Adrenal gland (tissue), 12 donors: ENCODE data around the gene KPNA1. TPM values are rescaled to one million over a fixed set of nuclear protein-coding genes. Genes with fewer than 3 reads are reported as not detected.

ENCODE experiments used
- DNase-seq, 7 donors: peaks; one replicate each; pipeline ENCODE4 v3.0.0-alpha.2; 2019 to 2020
- H3K27ac ChIP-seq, 5 donors: fragments of 200-600 bp; sonication (generic) in 4 of 5; 1 replicate in 3 of 5; 2 replicates in 2 of 5; pipeline versions ENCODE4 v1.5.1 to v1.8.0; 2016 to 2020; ENCODE audit warnings: mild to moderate bottlenecking in 1 of 5
- H3K27me3 ChIP-seq: fragments of 200-600 bp; 2 replicates; pipeline ENCODE4 v1.8.0; 2021
- H3K36me3 ChIP-seq, 2 donors: fragments of 200-600 bp; replicated peaks in 1 of 2; 1 replicate in 1 of 2; 2 replicates in 1 of 2; pipeline versions ENCODE4 v1.5.1 to v1.8.0; 2018 to 2022
- H3K4me1 ChIP-seq, 2 donors: fragments of 200-600 bp; replicated peaks in 1 of 2; 1 replicate in 1 of 2; 2 replicates in 1 of 2; pipeline versions ENCODE4 v1.5.1 to v1.8.0; 2018 to 2021
- H3K4me3 ChIP-seq, 4 donors: fragments of 200-600 bp; sonication (generic) in 3 of 4; one replicate each; pipeline ENCODE4 v1.5.1; 2016 to 2018
- H3K9me3 ChIP-seq, 3 donors: fragments of 200-600 bp; sonication (generic) in 1 of 3; replicated peaks in 1 of 3; 1 replicate in 2 of 3; 2 replicates in 1 of 3; pipeline versions ENCODE4 v1.5.1 to v1.8.0; 2016 to 2021
- CTCF ChIP-seq, 6 experiments: fragments of 450-650 bp in 4 of 6; fragments of 200-600 bp in 2 of 6; sonication (generic) in 1 of 6; IDR thresholded peaks; 1 replicate in 5 of 6; 2 replicates in 1 of 6; pipeline versions ENCODE4 v1.5.1 to v1.8.0; 2016 to 2021; ENCODE audit warnings: antibody characterized with exemption in 6 of 6, mild to moderate bottlenecking in 2 of 6, moderate library complexity in 1 of 6
- POLR2A ChIP-seq, 2 donors: fragments of 450-650 bp; IDR thresholded peaks; one replicate each; pipeline ENCODE4 v1.6.1; 2017; ENCODE audit warnings: antibody characterized with exemption in 2 of 2, mild to moderate bottlenecking in 2 of 2, moderate library complexity in 1 of 2
- WGBS, 4 donors: extraction: QIAGEN DNeasy Blood & Tissue Kit in 2 of 4; methylation state at CpG; one replicate each; pipeline versions ENCODE4 v1.1.5 to v1.1.7; 2013 to 2017; 5-methylcytosine and 5-hydroxymethylcytosine counted together
- intact Hi-C, 2 donors: fragments of 100-400 bp; cut with DNase I; formaldehyde crosslinking; loops; one replicate each; pipeline versions ENCODE4 v1.14.1 to v1.15.0; 2022 to 2023
- polyA plus RNA-seq, 3 donors: library from polyadenylated mRNA; stranded (reverse); fragments of 200-250 nt in 2 of 3; fragments of 350-450 nt in 1 of 3; fragmentation: Illumina TruSeq in 1 of 3; extraction: RNeasy Lipid Tissue Mini Kit (QIAGEN cat#74804) in 1 of 3; gene quantifications; one replicate each; pipeline ENCODE4 v1.2.3, GENCODE V29; 2013 to 2014
- total RNA-seq, 9 donors: library from RNA; depleted of rRNA in 4 of 9; stranded (reverse); fragments of >200 nt in 4 of 9; fragments of 120-200 nt in 1 of 9; fragmentation: NEBNext Ultra II Directional in 1 of 9; extraction: Animal tissue kit (Norgen Biotek cat#: 25700) in 1 of 9; gene quantifications; one replicate each; pipeline versions ENCODE4 v1.1.0 to v1.2.4, GENCODE V29; 2013 to 2023
- donor health status: healthy with polysubstance abuse.
- donor health status: Bipolar disorder and iron deficiency.
- donor health status: DM: yes; HTN: yes; CAD: no.
- donor health status: DM: no; HTN: no; CAD: no.
- donor health status: DM: no; HTN: no; CAD: no.
- donor health status: DM: yes; HTN: yes; CAD: no.

Gene KPNA1
- total and polyA plus RNA-seq, 12 donors: 12.1 to 164 (median 44.0) TPM

- TF ChIP-seq POLR2A (IDR thresholded peaks at IDR 0.05): no peak
- TF ChIP-seq CTCF (IDR thresholded peaks at IDR 0.05): no peak
These were observed 124.1 kb downstream of the KPNA1 start for GRCh38 chr3:122390665-122391064.

GRCh38 chr3:122389892-122390291 is 124.8 kb downstream of the KPNA1 start:
- TF ChIP-seq POLR2A (IDR thresholded peaks at IDR 0.05): no peak
- TF ChIP-seq CTCF (IDR thresholded peaks at IDR 0.05): no peak
- Histone ChIP-seq H3K9me3 (no peaks in the 10 kb centered on the region), H3K27ac (peak overlapping the region in 3 of 5 donors; percentile 39 to 67 (median 60)), H3K4me3 (no peak overlapping the region), H3K27me3 (no peaks in the 10 kb centered on the region), H3K4me1 (peaks cover 17 to 52% of the 10 kb centered on the region in 2 donors), H3K36me3 (no peaks in the 10 kb centered on the region)
- WGBS, 4 donors: 79 to 86% (median 82%) methylated on average over 4 of the region's 4 CpGs
- intact Hi-C loops: loop anchor here in 1 of 2 donors (10.0 kb wide), 1 partner anchor 295 kb away; the partner anchor contains the start of gene PARP14
- DNase-seq: no peak

More at GRCh38 chr3:122390665-122391064, 124.1 kb downstream of the KPNA1 start:
- intact Hi-C loops: no loop called here
- Histone ChIP-seq H3K9me3 (no peaks in the 10 kb centered on the region), H3K27ac (peak overlapping the region in 3 of 5 donors; percentile 39 to 67 (median 60)), H3K36me3 (no peaks in the 10 kb centered on the region), H3K4me3 (no peak overlapping the region), H3K4me1 (peaks cover 17 to 44% of the 10 kb centered on the region in 2 donors), H3K27me3 (no peaks in the 10 kb centered on the region)
- DNase-seq: no peak
- 54 to 71% (median 69%) methylated on average over 4 of the region's 4 CpGs for WGBS, 4 donors

DNA sequence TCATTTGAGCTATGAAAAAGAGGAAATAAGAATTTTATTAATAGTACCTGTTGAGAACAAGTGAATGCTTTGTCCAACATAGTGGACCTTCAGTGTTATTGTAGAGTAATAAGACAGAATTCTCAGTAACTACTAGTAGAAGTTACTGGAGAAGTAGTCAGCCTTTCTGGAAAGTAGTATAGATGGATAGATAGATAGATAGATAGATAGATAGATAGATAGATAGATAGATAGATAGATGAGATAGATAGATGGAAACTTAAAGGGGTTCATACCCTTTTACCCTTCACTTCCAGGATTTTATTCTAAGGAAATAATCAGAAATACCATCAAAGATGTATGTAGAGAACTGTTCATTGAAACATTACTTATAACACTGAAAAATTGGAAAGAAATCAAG is 125.5 kb downstream of the KPNA1 start:
- Histone ChIP-seq H3K27me3 (no peaks in the 10 kb centered on the region), H3K36me3 (no peaks in the 10 kb centered on the region), H3K4me1 (peaks cover 17 to 56% of the 10 kb centered on the region in 2 donors), H3K4me3 (no peak overlapping the region), H3K27ac (no peak overlapping the region), H3K9me3 (no peaks in the 10 kb centered on the region)
- TF ChIP-seq CTCF (IDR thresholded peaks at IDR 0.05): no peak
- TF ChIP-seq POLR2A (IDR thresholded peaks at IDR 0.05): no peak
- intact Hi-C loops: loop anchor here in 1 of 2 donors (10.0 kb wide), 1 partner anchor 296 kb away; the partner anchor contains the start of gene PARP14
- DNase-seq: no peak

- no peak overlapping the region for H3K27ac ChIP-seq
- no peaks in the 10 kb centered on the region for H3K27me3 ChIP-seq
- H3K4me3 ChIP-seq: no peak overlapping the region
- no peaks in the 10 kb centered on the region for H3K36me3 ChIP-seq
- no peak for TF ChIP-seq CTCF (IDR thresholded peaks at IDR 0.05)
- H3K4me1 ChIP-seq: peaks cover 15 to 48% of the 10 kb centered on the region in 2 donors
- DNase-seq: no peak
- WGBS, 4 donors: 88 to 96% (median 89%) methylated on average over 3 of the region's 3 CpGs
- intact Hi-C loops: loop anchor here in 1 of 2 donors (10.0 kb wide), 1 partner anchor 297 kb away; the partner anchor contains the start of gene PARP14
- H3K9me3 ChIP-seq: no peaks in the 10 kb centered on the region
These were observed 127.0 kb downstream of the KPNA1 start for GRCh38 chr3:122387709-122388108.
